DND-41 (cell line): Measurements from ENCODE around the gene DLGAP4.

Source experiments
- ATAC-seq: fragments of 200-7000 bp; cut with Tn5 transposase; 3 replicates; pipeline ENCODE4 v1.9.1; 2021; ENCODE audit warnings: low read depth; ENCODE audit not compliant: insufficient read depth
- DNase-seq: peaks from one replicate; pipeline ENCODE4 v3.0.0-alpha.2; 2020
- H2AFZ ChIP-seq: 2 replicates; pipeline ENCODE4 v1.6.0; 2012; ENCODE audit warnings: low read depth, low read length
- H3K27ac ChIP-seq: 2 replicates; pipeline ENCODE4 v1.5.1; 2012; ENCODE audit warnings: low read length, inconsistent platforms
- H3K27me3 ChIP-seq: fragments of 200-600 bp; sonication (generic); 2 replicates; pipeline ENCODE4 v1.6.0; 2012; ENCODE audit warnings: low read length, mild to moderate bottlenecking, inconsistent platforms; ENCODE audit not compliant: insufficient read depth, poor library complexity
- H3K36me3 ChIP-seq: 2 replicates; pipeline ENCODE4 v1.5.1; 2012; ENCODE audit warnings: low read length, inconsistent platforms; ENCODE audit not compliant: insufficient read depth
- H3K4me1 ChIP-seq: 2 replicates; pipeline ENCODE4 v1.5.1; 2012; ENCODE audit warnings: mild to moderate bottlenecking, low read length; ENCODE audit not compliant: insufficient read depth
- H3K4me2 ChIP-seq: 2 replicates; pipeline ENCODE4 v1.6.0; 2012; ENCODE audit warnings: mild to moderate bottlenecking, moderate library complexity, low read length, inconsistent platforms; ENCODE audit not compliant: insufficient read depth
- H3K4me3 ChIP-seq, 2 experiments: fragments of 200-600 bp in 1 of 2; shearing (Covaris generic) in 1 of 2; 2 replicates each; pipeline ENCODE4 v1.5.1; 2012 to 2016; ENCODE audit warnings: inconsistent platforms in 2 of 2, low read length in 2 of 2, mild to moderate bottlenecking in 2 of 2, low read depth in 1 of 2, moderate library complexity in 1 of 2
- H3K79me2 ChIP-seq: 2 replicates; pipeline ENCODE4 v1.6.0; 2012; ENCODE audit warnings: low read length, inconsistent platforms; ENCODE audit not compliant: insufficient read depth
- H3K9ac ChIP-seq: 2 replicates; pipeline ENCODE4 v1.6.0; 2012; ENCODE audit warnings: low read depth, mild to moderate bottlenecking, inconsistent platforms, low read length, moderate library complexity
- H3K9me3 ChIP-seq: 2 replicates; pipeline ENCODE4 v1.5.1; 2012; ENCODE audit warnings: low read length, moderate library complexity, mild to moderate bottlenecking, inconsistent platforms; ENCODE audit not compliant: insufficient read depth, severe bottlenecking
- H4K20me1 ChIP-seq: 2 replicates; pipeline ENCODE4 v1.6.0; 2012; ENCODE audit warnings: low read length; ENCODE audit not compliant: insufficient read depth
- EZH2 ChIP-seq: IDR thresholded peaks from 3 replicates; pipeline ENCODE4 v1.6.1; 2012; ENCODE audit warnings: borderline replicate concordance, low read depth, mild to moderate bottlenecking, moderate library complexity, low read length, inconsistent platforms; ENCODE audit not compliant: severe bottlenecking
- TF ChIP-seq, protein P1 (sequence below): IDR thresholded peaks from 2 replicates; pipeline ENCODE4 v1.5.1; 2012; ENCODE audit warnings: borderline replicate concordance, low read length, moderate library complexity, mild to moderate bottlenecking; ENCODE audit not compliant: poor library complexity, severe bottlenecking; ENCODE audit errors: extremely low read depth

DLGAP4 gene

DNA sequence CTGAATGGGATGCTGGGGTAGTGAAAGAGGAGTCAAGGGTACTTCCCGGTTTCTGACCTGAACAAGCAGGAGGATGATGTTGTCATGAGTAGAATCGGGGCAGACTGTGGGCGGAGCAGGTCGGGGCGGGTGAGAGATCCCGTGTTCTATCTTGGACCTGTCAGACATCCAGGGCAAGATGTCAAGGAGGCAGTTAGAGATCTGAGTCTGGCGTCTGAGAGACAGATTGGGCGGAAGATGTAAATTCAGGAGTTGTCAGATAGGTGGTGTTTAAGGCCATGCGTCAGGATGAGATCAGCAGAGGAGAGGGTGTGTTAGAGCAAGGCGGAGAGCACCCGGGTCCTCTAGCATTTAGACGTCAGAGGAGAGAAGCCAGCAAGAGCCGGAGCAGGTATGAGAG is 115.5 kb downstream of the DLGAP4 start:
- H3K9ac ChIP-seq, result no peak overlapping the region
- H3K36me3 ChIP-seq, result no peaks in the 10 kb centered on the region
- H3K4me2 ChIP-seq, result no peak overlapping the region
- no peaks in the 10 kb centered on the region for H4K20me1 ChIP-seq
- DNase-seq (no peak), ATAC-seq (no peak)
- H3K27me3 ChIP-seq, result no peaks in the 10 kb centered on the region
- H2AFZ ChIP-seq, result no peak overlapping the region
- H3K9me3 ChIP-seq, result no peaks in the 10 kb centered on the region
- H3K4me1 ChIP-seq, result no peaks in the 10 kb centered on the region
- no peak overlapping the region for H3K4me3 ChIP-seq
- H3K27ac ChIP-seq, result no peak overlapping the region
- no peaks in the 10 kb centered on the region for H3K79me2 ChIP-seq
- TF ChIP-seq, protein P1, sequence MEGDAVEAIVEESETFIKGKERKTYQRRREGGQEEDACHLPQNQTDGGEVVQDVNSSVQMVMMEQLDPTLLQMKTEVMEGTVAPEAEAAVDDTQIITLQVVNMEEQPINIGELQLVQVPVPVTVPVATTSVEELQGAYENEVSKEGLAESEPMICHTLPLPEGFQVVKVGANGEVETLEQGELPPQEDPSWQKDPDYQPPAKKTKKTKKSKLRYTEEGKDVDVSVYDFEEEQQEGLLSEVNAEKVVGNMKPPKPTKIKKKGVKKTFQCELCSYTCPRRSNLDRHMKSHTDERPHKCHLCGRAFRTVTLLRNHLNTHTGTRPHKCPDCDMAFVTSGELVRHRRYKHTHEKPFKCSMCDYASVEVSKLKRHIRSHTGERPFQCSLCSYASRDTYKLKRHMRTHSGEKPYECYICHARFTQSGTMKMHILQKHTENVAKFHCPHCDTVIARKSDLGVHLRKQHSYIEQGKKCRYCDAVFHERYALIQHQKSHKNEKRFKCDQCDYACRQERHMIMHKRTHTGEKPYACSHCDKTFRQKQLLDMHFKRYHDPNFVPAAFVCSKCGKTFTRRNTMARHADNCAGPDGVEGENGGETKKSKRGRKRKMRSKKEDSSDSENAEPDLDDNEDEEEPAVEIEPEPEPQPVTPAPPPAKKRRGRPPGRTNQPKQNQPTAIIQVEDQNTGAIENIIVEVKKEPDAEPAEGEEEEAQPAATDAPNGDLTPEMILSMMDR, result no peak
- no peak for TF ChIP-seq EZH2

GRCh38 chr20:36424314-36424713 is 118.2 kb downstream of the DLGAP4 start:
- TF ChIP-seq, protein P1, result no peak
- no peak for TF ChIP-seq EZH2
- H3K4me2 ChIP-seq, result no peak overlapping the region
- H3K9me3 ChIP-seq, result no peaks in the 10 kb centered on the region
- no peak overlapping the region for H3K27ac ChIP-seq
- no peak for DNase-seq
- no peak for ATAC-seq
- H2AFZ ChIP-seq, result no peak overlapping the region
- no peak overlapping the region for H3K9ac ChIP-seq
- no peaks in the 10 kb centered on the region for H3K27me3 ChIP-seq
- H3K4me3 ChIP-seq, result no peak overlapping the region
- H3K4me1 ChIP-seq, result no peaks in the 10 kb centered on the region
- H3K36me3 ChIP-seq, result no peaks in the 10 kb centered on the region
- no peaks in the 10 kb centered on the region for H3K79me2 ChIP-seq
- H4K20me1 ChIP-seq, result no peaks in the 10 kb centered on the region

- no peaks in the 10 kb centered on the region for H3K27me3 ChIP-seq
- no peak overlapping the region for H3K27ac ChIP-seq
- TF ChIP-seq EZH2, result no peak
- TF ChIP-seq, protein P1, result no peak
- no peaks in the 10 kb centered on the region for H3K36me3 ChIP-seq
- ATAC-seq (no peak), DNase-seq (no peak)
- H3K9ac ChIP-seq, result no peak overlapping the region
- H3K79me2 ChIP-seq, result no peaks in the 10 kb centered on the region
- no peaks in the 10 kb centered on the region for H3K9me3 ChIP-seq
- H3K4me2 ChIP-seq, result no peak overlapping the region
- no peak overlapping the region for H3K4me3 ChIP-seq
- H3K4me1 ChIP-seq, result no peaks in the 10 kb centered on the region
- H4K20me1 ChIP-seq, result 0 out of 2 replicates have a peak, but pooled peaks cover 3% of the 10 kb centered on the region
- no peak overlapping the region for H2AFZ ChIP-seq
These were observed 119.0 kb downstream of the DLGAP4 start for GRCh38 chr20:36425166-36425565.

GRCh38 chr20:36431604-36432003 is 125.5 kb downstream of the DLGAP4 start:
- Histone ChIP-seq H3K36me3 (no peaks in the 10 kb centered on the region), H3K4me2 (no peak overlapping the region), H3K27me3 (no peaks in the 10 kb centered on the region), H3K79me2 (no peaks in the 10 kb centered on the region), H4K20me1 (0 out of 2 replicates have a peak, but pooled peaks cover 3% of the 10 kb centered on the region), H3K9ac (no peak overlapping the region), H2AFZ (no peak overlapping the region), H3K27ac (no peak overlapping the region), H3K4me1 (no peaks in the 10 kb centered on the region), H3K9me3 (no peaks in the 10 kb centered on the region), H3K4me3 (no peak overlapping the region)
- TF ChIP-seq EZH2, result no peak
- TF ChIP-seq, protein P1, result no peak
- no peak for DNase-seq
- ATAC-seq, result no peak
